HT-29 (cell line): ENCODE results near the gene PAX5. TPM values are rescaled to one million over a fixed set of nuclear protein-coding genes. Genes with fewer than 3 reads are reported as not detected.

Experiments
- DNase-seq: peaks from one replicate; pipeline ENCODE4 v3.0.0-alpha.2; 2015; ENCODE audit warnings: low spot score
- total RNA-seq: library from RNA; depleted of rRNA; stranded (reverse); fragments of >200 nt; shearing (Covaris generic); gene quantifications from 2 replicates; pipeline ENCODE4 v1.2.3, GENCODE V29; 2014

The PAX5 gene
- total RNA-seq, 1 experiment from 2014 or later, result not detected

DNA sequence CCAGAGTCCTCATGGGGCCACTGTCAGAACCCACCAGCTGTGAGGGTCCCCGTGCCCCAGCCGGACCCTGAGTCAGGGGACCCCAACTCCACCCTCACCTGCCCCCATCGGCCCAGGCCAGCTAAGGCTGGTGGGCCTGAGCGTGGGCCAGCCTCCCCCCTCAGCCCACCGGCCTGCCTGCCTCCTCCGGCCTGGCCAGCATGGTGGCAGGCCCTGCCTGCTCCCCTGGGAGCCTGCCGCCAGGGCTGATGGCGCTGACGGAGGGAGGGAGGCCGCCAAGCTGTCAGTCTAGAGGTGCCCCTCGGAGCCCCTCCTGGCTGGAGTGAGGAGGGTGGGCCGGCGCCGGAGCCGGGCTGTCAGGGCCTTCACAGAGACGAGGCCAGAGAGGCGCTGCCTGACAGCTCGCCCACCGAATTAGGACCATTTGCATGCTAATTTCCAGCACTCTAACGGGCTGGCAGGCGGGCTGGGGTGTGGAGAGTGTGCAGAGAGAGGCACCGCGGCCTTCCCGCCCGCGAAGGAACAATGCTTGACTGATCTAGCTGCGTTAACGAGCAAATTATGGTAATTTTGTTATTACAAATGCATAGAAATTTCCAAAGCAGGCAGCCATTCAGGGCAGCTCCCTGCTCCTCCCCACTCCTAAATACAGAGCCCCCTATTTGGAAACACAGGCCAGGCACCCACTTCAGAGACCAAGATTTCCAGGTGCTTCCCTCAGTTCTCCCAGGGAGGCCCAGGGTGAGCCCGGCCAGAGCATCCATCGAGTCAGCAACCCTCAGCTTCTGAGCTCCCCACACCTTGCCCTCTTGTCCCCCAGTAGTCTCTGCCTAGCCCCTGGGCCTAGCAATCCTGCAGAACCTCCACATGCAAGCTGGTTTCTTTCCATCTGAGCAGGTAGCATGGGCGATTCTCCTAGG is 169.3 kb downstream of the PAX5 start:
- no peak for DNase-seq

DNA sequence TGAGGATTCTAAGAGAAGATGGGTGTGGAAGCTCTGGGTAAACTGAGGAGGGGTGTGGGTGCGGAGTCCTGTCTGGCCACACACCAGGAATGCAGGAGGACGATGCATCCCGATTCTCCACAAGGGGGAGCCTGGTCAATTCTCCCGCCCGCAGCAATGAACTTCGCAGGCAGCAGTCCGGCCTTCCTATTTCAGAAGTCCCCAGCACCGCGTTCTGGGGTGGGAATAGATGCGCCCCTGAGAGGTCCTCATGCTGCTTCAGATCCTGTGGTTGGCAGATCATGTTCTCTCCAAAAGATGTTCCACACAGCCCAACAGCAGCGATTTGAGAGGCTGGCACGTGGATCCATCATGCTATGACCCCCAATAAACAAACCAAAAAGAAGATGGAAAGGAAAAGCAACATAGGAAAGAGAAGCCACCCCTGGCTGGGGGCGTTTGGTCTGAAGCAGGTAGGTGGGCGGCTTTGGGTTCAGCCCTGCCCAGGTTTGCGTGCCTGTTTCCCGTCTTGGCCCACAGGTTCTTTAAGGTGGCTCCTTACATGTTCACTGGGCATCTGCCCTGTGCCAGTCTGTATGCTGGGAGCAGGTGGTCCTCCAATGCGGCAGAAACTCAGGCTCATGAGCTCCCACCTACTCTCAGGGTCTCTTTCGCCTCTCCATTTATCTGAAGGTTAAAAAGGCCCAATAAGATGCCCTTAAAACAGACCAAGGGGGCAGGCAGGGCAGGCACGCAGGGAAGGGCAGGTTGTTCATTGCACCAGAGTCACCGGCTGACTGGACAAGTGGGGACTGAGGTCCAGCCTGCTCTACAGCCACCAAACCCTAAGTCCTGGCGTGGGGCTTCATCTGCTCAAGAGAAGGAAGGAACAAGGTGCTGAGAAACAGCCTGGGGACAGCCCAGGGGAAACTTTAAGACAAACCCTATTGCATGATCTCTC is 171.6 kb downstream of the PAX5 start:
- peak; percentile 16 for DNase-seq

DNA sequence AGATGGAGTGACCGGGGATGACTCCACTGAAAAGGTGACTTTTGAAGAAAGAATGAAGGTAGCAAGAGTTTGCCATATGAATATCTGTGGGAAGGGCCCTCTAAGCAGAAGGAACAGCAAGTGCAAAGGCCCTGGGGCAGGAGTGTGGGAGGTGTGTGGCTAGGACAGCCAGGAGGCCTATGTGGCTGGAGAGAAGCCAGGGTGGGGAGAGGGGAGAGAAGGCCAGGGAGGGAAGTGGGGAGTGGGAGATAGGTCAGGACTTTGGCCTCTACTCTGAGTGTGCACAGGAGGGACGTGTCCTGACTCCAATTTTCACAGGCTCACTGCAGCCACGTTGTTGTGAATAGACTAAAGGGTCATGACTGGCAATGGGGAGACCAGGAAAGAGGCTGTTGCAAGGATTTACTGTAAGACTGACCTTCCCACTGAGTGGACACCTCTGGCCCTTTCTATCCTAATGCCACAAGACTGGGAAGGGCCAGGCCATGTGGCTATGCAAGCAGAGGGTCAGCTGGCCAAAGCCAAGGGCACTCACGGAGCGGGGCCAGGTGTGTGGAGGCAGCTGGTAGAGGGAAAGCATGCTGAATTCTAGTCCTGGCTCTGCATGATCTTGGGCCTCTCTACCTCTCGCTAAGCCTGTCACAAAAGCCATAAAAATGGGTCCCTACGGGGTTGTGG is 172.4 kb downstream of the PAX5 start:
- no peak for DNase-seq

DNA sequence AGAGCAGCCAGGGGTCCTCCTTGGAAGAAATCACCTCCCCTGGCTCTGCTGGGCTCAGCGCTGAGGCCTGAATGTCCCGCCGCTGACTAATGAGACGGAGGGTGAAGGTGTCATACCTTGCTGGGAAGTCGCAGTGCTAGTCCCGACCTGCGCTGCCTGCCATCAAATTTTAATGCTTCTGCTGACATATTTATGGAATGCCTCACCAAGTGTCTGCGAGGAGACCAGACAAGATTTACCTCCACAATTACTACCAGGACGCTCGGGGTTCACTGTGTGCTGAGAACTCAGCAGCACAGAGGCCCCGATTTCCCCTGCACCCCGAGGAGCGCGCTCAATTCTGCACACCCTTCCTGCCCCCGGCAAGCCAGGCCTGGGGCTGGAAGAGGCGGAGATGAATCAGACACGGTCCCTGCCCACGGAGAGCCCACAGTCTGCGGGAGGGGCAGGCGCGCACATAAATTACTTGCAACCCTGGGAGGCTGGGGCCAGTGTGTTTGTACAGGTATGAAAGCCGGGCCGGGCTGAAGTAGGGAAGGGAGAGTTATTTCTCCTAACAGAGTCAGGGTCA is 175.2 kb downstream of the PAX5 start:
- no peak for DNase-seq

DNA sequence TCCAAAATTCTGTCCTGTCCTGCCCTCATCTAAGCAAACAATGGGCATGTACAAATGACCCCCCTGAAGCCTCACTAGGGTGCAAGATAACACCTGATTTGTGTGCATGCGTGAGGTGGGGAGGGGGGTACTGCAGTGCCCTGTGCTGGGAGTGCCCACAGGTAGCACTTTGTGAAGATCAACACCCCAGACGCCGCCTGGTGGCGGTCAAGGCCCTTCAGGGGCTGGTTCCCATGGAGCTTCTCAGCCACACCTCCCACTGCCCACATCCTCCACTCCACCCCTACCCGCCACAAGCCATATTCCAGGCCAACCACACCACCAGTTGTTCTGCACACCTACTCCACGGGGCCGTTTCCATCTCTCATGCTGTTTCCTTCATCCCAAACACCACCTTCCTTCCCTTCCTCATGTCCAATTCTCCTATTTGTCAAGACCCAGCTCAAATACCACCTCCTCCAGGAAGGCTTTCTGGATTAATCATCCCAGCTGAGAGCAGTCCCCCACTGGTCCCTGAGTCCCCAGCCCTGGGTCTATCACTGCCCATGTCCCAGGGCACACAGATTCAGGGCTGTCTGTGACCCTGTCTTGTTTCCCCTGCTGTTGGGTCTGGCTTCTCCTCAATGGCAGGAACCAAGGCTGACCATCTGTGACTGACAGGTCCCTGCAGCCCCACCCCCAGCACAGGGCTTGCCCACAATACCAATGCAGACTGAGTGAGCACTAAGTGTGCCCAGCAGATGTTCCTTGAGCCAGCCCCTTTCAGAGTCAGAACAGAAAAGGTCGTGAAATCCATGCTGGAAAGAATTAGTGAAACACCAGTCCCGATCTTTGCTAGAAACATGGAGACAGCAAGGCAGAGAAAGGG is 178.4 kb downstream of the PAX5 start:
- DNase-seq, result peak; percentile 60

DNA sequence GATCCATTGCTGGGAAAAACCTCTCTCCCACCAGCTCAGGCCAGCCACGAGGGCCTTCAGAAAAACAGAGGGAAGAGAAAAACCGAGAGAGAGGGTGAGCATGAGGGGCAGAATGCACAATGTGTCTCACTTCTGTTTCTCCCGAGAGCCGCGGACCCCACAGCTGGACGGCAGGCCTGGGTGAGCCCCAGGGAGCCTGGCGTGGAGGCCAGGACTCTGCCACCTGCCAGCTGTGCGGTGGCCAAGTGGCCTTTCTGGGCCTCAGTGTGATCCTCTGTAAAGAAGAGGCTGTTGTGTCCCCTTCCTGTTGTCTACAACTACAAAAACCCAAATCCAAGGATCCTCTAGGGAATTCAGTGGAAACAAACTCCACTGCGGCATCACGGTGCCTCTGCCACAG is 179.3 kb downstream of the PAX5 start:
- no peak for DNase-seq

DNA sequence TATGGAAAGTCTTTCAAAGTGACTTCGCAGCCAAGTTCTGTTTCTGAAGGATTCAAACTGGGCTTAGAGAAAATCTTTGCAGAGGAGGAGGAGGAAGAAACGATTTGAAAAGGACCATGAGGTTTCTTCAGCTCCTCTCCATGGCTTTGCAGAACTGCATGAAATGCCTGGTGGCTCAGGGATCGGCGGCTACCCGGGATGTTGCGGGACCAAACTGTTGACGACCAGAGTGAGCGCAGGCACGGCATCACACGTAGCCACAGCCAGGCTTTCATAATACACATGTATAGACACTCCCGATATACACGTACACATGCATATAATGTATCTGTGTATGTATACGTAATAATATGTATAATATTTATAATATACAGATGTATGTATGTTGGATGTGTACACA is 180.0 kb downstream of the PAX5 start:
- no peak for DNase-seq

DNA sequence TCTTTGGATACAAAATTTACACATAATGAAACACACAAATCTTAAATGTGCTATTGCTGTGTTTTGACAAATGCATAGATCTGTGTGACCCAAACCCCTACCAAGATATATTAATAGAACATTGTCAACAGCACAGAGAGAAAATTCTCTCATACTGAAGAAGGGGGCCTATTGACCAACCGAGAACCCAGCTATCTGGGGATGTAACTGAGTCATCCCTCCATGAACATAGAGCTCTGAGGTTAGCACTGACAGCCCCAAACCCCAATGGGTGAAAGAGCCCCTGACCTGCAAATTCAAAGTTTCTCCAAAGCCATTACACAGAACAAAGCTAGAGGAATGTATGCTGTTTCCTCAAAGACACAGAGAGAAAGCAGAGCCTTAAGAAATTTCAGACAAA is 180.8 kb downstream of the PAX5 start:
- DNase-seq, result no peak

DNA sequence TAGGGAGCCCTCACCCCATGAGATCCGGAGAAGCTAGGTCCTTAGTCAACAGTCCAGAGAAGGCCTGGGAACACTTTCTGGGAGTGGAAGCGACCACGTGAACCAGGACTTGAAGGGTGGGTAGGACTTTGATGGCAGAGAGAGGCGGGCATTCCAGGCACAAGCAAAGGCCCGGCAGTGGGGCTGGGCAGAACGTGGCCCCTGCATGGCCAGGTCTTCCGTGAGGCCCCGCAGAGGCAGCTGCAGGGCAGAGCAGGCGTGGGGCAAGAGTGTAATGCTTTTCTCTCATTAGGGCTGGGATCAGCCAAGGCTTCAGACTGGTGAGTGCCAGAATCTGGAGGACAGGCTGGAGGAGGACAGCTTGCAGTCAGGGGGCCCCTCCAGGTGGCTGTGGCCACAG is 184.1 kb downstream of the PAX5 start:
- no peak for DNase-seq

DNA sequence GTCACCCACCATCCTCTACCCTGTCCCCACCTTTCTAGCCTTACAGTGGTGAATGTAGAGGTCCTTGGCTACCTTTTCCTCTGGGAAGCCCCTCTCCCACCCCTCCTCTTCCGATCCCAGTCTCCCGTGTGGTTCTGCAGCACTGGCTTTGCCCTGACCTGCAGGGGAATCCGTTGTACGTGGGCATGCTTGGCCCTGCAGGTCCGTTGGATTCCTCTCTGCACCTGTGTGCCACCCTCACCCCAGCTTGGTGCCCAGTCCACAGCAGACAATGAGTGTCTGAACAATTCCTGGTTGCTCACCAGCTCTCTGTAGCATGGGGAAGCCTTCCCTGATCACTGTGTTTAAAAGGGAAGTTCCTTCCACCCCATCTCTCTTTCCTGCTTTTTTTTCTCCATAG is 185.1 kb downstream of the PAX5 start:
- DNase-seq, result no peak

DNA sequence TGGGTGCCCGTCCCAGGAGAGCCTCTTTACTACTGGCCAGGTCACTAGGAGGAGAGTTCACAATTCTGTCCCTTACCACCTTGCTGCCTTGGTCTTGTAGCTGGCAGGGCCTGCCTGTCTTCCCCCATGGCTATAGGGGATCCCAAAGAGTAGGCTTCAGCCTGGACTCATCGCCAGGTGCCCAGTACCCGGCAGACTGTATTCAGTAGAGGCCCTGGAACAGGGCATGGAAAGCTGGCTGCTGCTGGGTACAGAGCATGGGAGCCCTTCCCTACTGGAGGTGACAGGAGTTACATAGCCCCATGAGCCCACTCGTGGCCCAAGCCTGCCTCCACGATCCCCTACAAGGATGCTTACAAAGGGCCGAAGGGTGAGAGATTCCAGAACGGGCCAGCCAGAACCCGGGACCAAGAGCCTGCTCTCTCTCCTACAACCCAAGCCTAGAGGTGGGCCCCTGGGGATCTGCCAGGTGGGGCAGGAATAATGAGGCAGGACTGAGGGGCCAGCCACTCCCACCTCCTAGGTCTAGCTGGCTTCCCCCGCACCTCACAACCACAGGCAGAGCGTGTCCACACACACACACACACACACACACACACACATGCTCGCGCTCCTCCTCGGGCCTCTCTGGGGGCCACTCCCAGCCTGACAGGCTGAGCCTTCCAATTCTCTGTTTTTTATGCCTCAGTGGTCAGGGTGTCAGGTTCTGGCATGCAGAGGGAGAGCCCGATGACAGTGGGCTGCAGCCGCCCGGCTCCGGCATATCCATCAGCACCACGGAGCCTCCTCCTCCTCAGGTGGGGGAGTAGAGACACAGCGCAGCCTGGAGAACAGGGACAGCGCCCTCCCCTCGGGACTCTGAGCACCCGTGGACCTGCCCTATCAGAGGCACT is 186.0 kb downstream of the PAX5 start:
- no peak for DNase-seq

DNA sequence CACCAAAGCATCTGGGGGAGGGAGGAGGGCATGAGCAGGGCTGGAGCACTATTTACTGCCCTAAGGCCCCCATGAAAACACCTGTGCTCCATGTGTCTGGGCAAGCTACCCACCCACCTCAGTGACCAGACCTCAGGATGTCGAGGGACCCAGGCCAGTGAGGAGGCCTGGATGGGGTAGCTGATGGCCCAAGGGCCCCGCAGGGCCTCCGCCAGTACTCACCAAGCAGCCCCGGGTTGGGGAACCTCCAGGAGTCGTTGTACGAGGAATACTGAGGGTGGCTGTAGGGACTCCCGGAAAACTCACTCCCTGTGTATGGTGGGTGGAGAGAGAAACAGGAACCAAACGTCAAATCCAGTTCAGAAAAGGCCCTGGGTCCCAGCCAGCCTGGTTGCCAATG is 187.4 kb downstream of the PAX5 start:
- DNase-seq, result no peak

DNA sequence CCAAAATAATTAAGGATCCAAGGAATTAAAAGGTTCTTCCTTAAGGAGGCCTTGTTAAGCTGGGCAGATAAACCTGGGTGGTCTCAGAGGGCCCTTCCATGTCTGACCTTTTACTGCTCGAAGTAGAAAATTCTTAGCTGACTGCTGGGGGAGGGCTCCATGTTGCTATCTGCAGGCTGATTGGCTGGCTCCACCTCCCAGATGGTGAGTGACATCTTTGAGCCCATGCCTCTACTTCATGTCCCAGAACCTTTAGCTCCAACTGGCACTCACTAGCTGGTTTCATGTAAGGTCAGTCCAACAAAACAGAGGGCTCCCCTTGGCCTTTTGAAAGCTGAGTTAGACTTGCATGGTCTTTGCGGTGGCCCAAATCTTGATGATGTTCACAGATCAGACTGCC is 188.2 kb downstream of the PAX5 start:
- DNase-seq, result no peak

DNA sequence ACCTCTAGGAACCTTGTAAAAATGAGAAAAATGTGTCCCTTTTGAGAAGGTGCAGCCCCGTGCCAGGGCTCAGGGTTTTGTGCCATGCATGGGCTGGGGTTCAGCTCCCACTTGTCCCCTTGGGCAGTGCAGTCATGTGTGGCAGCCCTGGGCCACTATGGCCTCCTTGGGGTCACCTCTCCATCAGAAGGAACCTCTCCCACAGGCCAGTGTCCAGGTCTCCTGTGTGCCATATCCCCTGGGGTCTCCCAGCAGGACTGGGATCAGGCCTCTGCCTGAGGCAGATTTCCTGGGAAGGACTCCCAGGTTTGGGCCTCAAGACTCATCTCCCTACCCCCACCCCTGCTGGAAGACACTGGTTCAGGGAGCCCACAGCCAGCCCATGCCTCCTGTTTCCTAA is 189.1 kb downstream of the PAX5 start:
- DNase-seq, result no peak

DNA sequence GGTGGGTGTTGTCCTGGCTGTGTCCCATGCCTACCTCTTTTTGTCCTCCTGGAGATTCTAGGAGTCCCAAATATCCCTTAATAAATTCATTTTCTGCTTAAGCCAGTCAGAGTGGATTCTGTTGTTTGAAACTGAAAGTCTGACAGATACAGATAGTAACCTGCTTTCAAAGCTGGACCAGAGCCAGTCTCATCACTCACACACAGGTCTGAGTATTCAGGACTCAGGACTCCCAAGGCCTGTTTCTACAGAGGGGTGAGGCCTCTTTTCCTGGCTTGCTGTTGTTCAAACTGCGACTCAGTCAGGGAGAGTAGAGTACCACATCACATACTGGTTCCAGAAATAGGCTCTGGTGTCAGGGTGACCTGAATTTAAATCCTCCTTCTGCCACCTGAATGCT is 190.1 kb downstream of the PAX5 start:
- DNase-seq, result no peak

DNA sequence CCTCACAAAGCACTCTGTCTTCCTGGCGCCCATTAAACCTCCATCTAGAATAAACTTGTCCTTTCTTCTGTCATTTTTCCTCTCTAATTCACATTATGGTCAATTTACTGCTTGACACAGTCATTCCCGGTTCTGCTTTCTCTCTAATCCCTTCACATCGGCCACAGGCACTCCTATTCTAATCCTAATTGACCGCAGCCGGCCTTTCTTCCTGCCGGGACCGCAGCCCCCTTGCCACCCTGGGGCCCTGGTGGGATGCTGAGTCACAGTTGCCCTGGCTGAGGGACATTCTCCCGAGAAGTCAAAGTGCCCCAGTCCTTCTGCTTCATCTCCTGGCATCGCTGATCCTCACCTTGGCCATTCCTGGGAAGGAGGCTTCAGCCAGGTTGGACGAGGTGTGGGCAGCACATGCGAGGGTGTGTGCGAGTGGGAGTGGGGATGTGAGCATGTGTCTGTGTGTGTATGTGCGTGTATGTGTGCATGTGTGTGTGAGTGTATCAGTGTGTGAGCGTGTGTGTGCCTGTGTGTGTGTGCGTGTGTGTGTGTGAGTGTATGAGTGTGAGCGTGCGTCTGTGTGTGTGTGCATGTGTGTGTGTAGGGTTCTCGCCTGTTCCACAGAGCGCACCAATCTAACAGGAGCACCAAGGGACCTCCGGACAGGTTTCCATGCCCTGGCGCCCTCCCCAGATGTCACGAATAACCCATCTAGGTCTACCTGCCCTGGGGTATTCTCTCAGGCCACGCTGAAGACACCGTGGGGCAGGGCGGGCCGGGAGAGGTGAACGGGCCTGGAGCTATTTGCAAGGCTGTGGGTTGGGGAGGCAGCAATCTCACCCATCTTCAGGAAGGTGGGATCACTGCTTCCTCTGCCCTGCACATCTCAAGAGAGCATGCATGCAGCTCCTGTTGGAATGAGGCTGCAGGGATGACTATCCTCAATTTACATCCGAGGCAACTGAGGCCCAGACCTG is 191.2 kb downstream of the PAX5 start:
- DNase-seq, result no peak

DNA sequence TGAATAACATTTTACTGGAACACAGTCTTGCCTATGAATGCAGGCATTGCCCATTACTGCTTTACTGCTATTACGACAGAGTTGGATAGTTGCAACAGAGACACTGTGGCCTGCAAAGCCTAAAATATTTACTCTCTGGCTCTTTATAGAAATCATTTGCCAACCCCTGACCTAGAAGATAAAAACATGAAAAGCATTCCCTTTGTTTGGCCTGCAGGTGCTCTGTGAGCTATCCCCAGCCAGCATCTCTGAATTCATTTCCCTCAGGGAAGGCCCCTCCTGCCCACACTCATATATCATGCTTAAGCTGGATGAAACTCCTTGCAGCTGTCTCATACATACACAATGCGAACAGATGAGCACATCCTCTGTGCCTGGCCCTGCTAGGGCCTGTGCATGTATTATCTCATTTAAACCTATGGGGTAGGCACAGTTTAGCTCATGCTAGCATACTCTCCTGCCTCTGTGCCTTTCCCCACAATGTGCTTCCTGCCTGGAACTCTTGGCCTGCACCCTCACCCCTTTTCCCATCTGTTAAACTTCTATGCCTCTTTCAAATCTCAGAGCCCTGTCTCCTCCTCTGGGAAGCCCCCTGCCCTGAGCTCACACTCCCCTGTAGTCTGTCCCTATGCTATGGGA is 193.1 kb downstream of the PAX5 start:
- no peak for DNase-seq
